Inflammatory macrophage treated with lipopolysaccharide for 4 hours (primary cell): ENCODE results near the gene CTXN1.
"Not testable (repeated sequence)": the region's sequence is repeated elsewhere in the genome, so short reads cannot be mapped to it uniquely, and the experiment has no call there.

Source experiments
- DNase-seq: peaks from one replicate; pipeline ENCODE4 v3.0.0-alpha.2; 2020

CTXN1 gene

DNA sequence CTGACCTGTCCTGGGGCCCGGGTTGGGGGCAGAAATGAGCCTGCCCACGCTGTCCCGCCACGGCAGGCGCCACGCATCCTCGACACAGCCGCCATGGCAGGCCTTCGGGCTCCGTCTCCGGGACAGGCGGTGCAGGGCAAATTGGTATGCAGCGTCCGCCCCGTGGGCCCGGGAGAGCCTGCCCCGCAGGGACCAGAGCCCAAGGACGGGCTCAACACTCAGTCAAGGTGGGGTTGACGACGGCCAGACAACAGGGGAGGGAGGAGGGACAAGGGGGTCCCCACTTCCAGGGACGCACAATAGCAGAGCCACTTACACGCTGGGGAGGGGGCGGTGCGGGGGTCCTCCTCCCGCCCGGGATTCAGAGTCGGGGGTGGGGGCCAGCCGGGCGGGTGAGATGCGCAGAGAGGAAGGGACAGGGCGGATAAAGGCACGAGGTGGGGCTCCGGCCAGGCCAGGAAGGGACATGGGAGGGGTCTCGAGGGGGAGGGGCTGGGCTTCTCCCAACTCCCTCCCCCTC is 1.2 kb downstream of the CTXN1 start:
- DNase-seq: no peak

DNA sequence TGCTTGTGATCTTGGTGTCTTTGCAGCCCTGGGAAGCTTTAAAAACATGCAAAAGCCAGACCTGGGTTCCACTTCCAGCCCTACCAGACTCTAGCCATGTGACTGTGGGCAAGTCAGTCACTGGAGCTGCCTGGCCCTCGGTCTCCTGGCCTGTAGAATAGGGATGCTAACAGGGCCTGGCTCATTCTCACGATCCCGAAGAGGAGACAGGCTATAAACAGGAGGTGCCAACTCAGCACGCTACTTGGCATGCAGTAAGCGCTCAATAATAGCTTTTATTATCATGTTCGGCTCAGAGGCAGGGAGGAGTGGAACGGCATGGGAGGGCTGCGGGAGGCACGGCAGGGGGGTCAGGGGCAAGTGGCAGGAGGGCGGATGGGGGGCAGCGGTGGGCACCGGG is 1.7 kb downstream of the CTXN1 start:
- DNase-seq: no peak

- no peak for DNase-seq
Observed at GRCh38 chr19:7923295-7924191, 2.4 kb downstream of the CTXN1 start.

- DNase-seq: no peak
Observed at GRCh38 chr19:7922836-7923195, 3.1 kb downstream of the CTXN1 start.

DNA sequence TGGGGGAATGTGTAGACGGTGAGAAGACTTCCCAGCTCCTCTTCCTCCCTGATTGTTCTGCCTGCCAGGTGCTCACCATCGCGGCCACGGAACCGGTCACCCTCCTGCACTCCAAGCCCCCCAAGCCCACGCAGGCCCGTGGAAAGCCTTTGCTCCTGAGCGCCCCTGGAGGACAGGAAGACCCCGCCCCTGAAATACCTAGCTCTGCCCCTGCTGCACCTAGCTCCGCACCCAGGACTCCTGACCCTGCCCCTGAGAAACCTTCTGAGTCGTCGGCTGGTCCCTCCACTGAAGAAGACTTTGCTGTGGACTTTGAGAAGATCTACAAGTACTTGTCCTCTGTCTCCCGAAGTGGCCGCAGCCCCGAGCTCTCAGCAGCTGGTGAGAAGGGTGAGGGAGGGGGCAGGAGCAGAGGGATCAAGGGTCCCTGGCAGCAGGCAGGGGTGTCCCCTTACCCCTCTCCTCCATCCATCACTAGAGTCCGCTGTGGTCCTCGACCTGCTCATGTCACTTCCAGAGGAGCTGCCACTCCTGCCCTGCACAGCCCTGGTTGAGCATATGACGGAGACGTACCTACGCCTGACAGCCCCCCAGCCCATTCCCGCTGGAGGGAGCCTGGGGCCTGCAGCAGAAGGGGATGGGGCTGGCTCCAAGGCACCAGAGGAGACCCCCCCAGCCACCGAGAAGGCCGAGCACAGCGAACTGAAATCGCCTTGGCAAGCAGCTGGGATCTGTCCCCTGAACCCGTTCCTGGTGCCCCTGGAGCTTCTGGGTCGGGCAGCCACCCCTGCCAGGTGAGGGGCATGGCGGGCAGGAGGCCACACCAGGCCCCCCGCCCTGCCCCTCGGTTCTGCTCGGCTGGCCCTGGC is 3.7 kb downstream of the CTXN1 start:
- no peak for DNase-seq

GRCh38 chr19:7921302-7921966 is 4.5 kb downstream of the CTXN1 start:
- no peak for DNase-seq

DNA sequence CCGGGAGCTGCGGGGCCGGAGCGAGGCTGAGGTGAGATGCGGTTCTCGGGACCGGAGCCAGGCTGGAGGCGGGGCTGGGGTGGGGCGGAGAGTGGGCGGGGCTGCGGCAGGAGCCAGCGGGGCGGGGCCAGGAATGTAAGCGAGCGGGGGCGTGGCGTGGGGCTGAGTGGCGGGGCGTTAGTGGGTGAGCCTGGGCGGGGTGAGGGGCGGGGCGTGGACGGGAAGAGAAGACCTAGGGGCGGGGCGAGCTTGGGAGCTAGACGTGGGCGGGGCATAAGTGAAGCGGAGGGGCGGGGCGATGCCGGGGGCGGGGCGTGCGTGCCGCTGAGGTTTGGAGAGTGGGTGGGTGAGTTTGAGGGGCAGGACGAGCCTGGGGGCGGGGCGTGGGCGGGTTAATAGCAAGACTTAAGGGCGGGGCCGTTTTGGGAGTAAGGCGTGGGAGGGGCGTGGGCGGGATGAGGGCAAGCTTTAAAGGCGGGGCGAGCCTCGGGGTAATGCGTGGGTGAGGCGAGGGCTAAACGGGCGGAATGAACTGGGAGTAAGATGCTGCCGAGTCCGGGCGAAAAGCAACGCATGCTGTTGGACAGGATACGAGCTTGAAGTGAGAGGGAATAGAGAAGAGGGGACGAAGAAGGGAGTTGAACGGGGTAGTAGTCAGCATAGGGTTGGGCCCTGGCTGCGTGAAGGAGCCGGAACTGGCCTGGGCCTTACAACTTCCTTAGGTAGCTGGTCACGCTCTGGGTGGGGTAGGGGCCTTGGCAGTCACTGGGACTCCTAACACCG is 5.2 kb downstream of the CTXN1 start:
- DNase-seq: peak; percentile 98

DNA sequence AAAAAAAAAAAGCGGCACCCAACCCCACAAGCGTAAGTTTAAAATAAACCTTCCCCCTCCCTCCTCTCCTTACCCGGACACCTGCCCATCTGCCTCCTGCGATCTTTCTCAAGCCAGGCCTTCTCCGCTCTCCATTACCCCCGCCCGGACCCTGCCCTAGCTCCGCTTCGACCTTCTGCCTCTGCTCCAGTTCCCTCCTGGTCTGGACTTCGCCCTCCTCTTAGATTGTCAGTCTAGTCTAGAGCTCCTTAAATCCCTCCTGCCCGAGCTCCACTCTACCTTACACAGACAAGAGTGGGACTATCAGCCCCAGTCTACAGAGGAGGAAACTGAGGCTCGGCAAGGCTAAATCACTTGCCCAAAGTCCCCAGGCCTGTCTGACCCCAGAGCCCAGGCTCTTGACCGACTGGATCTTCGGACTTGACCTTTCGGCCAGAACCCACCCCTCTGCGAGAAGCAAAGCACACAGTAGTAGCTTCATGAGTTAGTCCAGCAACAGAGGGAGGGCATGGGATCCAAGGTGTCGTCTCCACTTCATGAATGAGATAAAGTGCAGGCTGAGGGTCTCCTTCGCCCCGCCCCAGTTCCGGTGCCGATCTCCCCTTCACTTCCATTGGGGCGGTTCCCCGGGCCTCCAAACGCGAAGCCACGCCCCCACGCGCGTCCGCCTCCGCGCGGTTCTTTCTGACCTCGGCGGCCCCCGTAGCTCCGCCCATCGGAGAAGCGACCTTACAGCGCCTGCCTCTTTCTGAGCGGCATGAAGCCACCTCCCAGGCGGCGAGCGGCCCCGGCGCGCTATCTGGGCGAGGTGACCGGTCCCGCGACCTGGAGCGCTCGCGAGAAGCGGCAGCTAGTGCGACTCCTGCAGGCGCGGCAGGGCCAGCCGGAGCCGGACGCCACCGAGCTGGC is 6.1 kb downstream of the CTXN1 start, which contains the start of gene SNAPC2:
Gene SNAPC2 (plus strand): TSS at position 729 of the 909 bp plus-strand sequence. CDS start 29 bp downstream, at position 758.
- DNase-seq: peak; percentile 93

- DNase-seq: no peak
Observed at GRCh38 chr19:7918615-7919421, 7.1 kb downstream of the CTXN1 start.

DNA sequence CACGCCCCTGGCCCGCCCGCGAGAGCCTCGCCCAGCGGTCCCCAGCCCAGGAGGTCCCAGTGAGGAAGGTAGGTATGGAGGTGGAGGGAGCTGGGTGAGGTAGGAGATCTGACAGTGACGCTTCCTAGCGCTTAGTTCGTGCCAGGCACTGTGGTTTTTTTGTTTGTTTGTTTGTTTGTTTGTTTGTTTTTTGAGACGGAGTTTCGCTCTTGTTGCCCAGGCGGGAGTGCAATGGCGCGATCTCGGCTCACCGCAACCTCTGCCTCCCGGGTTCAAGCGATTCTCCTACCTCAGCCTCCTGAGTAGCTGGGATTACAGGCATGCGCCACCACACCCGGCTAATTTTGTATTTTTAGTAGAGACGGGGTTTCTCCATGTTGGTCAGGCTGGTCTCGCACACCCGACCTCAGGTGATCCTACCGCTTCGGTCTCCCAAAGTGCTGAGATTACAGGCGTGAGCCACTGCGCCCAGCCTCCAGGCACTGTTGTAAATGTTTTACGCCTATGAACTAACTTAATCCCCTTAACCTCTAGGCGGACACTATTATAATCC is 7.8 kb downstream of the CTXN1 start:
- DNase-seq: not testable (repeated sequence)

DNA sequence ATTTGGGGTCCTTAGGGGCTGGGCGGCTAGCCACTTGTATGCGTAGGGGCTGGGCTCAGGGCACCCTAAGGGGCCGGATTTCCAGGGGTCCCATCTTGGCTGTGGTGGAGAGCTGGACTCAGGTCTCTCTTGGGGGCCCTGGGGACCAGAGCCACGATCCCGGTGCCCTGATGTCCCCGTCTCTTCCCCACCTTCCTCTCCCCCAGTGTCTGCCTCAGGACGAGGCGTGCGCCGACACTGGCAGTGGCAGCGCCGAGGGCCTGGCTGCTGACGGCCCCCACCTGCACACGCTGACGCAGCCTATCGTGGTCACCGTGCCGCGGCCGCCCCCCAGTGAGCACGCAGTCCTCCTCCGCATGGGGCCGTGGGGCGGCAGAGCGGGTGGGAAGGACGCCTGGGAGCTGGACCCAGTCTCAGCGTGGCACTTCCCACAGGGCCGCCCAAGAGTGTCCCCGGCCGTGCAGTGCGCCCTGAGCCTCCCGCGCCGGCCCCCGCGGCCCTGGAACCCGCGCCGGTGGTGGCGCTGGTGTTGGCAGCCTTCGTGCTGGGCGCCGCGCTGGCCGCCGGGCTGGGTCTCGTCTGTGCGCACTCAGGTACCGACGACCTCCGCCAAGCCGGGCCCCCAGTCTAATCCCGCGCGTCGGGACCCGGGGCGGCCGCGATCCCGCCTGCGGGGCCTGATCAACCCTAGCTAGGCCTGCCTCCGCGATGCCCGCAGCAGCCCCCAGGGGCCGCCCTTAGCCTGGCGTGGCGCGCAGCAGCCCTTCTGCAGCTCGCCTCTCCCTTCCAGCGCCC is 8.5 kb downstream of the CTXN1 start:
- peak; percentile 46 for DNase-seq

DNA sequence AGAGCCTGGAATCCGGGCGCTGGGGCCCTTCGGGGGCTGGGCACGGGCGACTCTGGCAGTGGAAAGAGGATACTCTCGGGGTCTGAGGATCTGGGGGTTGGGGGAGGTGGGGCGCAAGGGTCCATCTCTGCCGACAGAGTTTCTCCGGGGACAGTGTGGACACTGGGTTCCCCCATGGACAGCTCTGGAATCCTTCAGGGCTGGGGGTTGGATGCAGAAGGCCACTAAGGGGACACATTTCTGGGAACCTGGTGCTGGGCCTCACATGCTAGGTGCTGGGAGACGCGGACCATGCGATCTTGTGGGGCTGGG is 9.0 kb downstream of the CTXN1 start:
- DNase-seq: no peak

DNA sequence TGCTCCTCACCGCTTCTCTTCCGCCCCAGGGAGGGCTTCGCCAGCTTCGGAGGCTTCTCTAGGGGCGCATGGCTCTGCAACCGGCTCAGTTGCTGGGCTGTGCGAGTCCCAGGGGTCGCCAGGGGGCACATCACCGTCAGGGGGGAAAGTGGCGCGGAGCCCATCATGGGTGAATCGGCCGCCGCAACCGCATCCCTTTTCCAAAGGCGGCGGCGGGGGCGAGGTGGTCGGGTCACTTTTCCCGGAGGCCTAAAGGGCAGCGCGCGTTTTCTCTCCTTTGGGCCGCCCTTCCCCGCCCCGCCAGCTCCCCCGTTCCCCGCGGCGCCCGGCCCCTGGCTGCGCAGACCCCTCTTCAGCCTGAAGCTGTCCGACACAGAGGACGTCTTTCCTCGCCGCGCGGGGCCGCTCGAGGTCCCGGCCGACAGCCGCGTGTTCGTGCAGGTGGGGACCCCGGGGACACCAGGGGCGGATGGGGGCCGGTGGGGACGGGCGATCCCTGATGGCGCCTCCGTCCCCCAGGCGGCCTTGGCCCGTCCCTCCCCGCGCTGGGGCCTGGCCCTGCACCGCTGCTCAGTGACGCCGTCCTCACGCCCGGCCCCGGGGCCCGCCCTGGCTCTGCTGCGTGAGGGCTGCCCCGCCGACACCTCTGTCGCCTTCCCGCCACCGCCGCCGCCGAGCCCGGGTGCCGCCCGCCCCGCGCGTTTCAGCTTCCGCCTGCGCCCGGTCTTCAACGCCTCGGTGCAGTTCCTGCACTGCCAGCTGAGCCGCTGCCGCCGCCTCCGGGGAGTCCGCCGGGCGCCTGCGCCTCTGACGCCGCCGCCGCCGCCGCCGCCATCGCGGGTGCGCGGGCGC is 9.6 kb downstream of the CTXN1 start:
- peak; percentile 55 for DNase-seq

DNA sequence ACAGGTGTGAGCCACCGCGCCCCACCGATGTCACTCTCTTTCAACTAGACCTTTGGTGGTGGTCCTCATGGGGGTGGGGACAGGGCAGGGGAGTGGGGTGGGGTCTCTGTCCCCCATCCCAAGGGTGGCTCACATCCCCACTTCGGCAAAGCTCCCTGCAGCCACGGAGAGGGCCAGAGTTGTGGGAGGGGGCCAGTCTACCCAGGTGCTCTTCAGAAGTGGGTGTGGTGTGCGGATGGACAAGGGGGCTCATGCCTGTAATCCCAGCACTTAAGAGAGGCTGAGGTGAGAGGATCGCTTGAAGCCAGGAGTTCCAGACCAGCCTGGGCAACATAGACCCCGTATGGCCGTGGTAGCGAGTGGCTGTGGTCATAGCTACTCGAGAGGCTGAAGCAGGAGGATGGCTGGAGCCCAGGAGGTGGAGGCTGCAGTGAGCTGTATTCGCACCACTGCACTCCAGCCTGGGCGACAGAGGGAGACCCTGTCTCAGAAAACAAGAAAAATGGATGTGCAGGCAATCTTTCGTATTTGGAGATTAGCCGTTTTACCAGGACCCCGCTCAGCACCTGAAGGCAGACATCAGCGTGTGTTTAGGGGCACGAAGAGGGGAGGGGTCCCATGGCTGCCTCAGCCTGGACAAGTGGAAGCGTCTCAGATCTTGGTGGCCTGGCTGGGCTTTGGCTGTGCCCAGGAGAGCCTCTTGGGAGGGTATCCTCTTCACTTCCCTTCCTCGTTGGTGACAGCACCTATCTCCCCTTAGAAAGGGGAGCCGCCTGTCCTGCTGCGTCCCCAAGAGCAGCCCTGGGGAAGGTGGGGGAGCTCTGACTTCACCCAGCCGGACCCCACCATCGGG is 10.5 kb downstream of the CTXN1 start:
- DNase-seq: no peak

- no peak for DNase-seq
Observed at GRCh38 chr19:7914598-7915045, 11.3 kb downstream of the CTXN1 start, which contains the start of gene TGFBR3L. Gene TGFBR3L (plus strand): TSS chr19:7914830.

GRCh38 chr19:7914099-7914498 is 11.8 kb downstream of the CTXN1 start:
- no peak for DNase-seq

DNA sequence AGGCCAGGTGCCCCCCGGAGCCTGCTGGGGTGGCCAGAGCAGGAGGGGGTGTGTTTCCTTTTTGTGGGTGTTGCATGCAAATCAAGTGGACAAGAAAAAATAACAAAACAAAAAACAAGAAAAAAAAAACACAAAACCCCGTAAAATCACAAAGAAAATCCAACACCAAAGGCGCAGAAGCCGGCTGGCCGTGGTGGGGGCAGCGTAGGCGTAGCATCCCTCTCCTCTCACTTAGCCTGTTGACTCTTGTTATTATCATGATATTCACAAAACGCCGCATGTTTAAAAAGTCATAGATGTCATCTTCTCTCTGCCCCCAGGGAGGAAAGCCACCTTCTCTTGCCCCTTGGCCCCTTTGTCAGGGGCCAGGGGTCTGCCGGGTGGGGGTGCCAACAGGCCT is 12.3 kb downstream of the CTXN1 start:
- no peak for DNase-seq
